NCI-H146 (cell line): ENCODE data around the gene ABCB9.
A peak's percentile ranks its signal among the peaks of the same experiment; 100 is the strongest.
"Not testable (repeated sequence)": the region's sequence is repeated elsewhere in the genome, so short reads cannot be mapped to it uniquely, and the experiment has no call there.

Experiments
- DNase-seq: peaks from one replicate; lab custom pipeline; 2025; lab: John Stamatoyannopoulos, UW

The ABCB9 gene

GRCh38 chr12:122895320-122895703 lies 71.0 kb downstream of the ABCB9 start:
- DNase-seq: no peak

GRCh38 chr12:122894193-122895121 lies 71.8 kb downstream of the ABCB9 start:
- DNase-seq: no peak

- DNase-seq: no peak
These were observed 72.8 kb downstream of the ABCB9 start for GRCh38 chr12:122893208-122894153.

GRCh38 chr12:122892724-122893123 lies 73.5 kb downstream of the ABCB9 start:
- DNase-seq: not testable (repeated sequence)

GRCh38 chr12:122891661-122892525 lies 74.4 kb downstream of the ABCB9 start:
- DNase-seq: no peak

- no peak for DNase-seq
These were observed 76.3 kb downstream of the ABCB9 start for GRCh38 chr12:122889761-122890520.

GRCh38 chr12:122888232-122888752 lies 78.0 kb downstream of the ABCB9 start:
- DNase-seq: no peak

- no peak for DNase-seq
These were observed 78.4 kb downstream of the ABCB9 start for GRCh38 chr12:122887819-122888212.

GRCh38 chr12:122886851-122887818 lies 79.1 kb downstream of the ABCB9 start:
- no peak for DNase-seq

GRCh38 chr12:122886161-122886560 lies 80.1 kb downstream of the ABCB9 start:
- DNase-seq: no peak

GRCh38 chr12:122884860-122885259 lies 81.4 kb downstream of the ABCB9 start:
- no peak for DNase-seq

GRCh38 chr12:122884091-122884826 lies 82.0 kb downstream of the ABCB9 start:
- DNase-seq: no peak

- no peak for DNase-seq
These were observed 83.2 kb downstream of the ABCB9 start for GRCh38 chr12:122882908-122883558.

GRCh38 chr12:122880668-122881067 lies 85.6 kb downstream of the ABCB9 start:
- DNase-seq: peak; percentile 34

GRCh38 chr12:122880155-122880667 lies 86.1 kb downstream of the ABCB9 start:
- no peak for DNase-seq
